Measurements from ENCODE around the gene DNASE1L2.
"Not testable (repeated sequence)": the region's sequence is repeated elsewhere in the genome, so short reads cannot be mapped to it uniquely, and the experiment has no call there.

DNA sequence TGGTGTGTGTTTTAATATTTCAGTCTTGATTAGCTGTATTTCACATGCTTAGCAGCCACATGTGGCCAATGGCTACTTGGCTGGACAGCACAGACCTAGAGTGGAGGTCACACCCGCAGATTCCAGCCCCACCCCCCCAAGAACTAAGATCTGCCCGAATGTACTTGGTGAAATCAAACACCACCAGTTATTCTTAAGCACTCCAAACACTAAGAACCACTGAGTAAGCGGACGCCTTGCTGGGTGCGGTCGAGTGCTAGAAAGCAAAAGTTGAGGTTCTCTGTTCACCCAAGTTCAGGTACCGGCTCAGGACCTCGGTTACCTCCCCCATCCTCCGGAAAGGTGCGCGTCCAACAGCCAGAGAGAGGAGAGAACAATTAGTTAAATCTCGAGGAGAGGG is 30.6 kb downstream of the DNASE1L2 start:
- TF ChIP-seq CTCF (conservative IDR thresholded peaks at IDR 0.05; ENCODE audit: low read depth, low read length); EZH2 (IDR thresholded peaks at IDR 0.05; ENCODE audit: borderline replicate concordance, low read depth, low read length, poor library complexity, severe bottlenecking): not testable (repeated sequence)

Measured in A673 (cell line).